ENCODE measurements around the gene DHPS.
"Not testable (repeated sequence)": the region's sequence is repeated elsewhere in the genome, so short reads cannot be mapped to it uniquely, and the experiment has no call there.

Gene DHPS

DNA sequence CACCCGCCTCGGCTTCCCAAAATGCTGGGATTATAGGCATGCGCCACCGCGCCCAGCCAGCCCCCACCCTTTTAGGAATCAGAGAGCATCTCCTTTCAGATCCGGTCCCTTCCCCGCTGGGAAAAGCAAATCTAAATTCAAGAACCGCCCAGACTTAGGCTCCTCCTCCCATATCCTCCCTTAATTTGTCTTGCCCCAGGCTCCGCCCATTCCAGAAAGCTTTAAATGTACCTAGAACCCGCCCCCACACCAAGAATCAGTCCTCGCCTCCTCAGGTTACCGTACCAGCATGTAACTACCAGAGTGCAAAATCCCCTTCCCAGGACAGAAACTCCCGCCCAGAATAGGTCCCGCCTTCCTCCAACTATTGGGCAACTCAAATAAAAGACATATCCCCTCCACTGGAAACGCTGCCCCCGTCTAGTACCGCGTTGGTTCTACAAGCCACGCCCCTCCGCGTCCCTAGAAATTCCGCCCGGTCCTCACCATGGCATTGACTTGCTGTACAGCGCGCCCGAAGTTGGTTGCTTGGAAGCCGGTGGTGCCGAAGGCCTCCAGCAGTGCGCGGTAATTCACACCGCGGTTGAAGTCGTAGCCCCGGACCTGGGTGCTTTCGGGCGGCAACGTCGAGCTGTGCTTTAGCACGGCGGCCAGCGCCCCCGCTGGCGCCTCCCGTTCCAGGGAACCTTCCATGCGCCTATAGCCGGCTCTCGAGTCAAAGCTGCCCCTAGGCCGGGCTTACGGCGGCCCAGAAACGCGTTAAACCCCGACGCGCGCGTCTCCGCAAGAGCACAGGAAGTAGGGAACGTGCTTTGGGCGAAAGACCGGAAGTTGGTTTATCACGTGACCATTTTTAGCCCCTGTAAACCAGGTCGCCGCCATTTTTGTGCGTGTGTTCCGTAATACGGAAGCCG is at the start of gene DHPS:
Gene DHPS, minus strand, starts transcription at position 807 of the 914 bp plus-strand sequence. Its CDS starts 114 bp downstream, at position 693.
- DNase-seq (ENCODE audit: low read depth): peak; percentile 94

DNA sequence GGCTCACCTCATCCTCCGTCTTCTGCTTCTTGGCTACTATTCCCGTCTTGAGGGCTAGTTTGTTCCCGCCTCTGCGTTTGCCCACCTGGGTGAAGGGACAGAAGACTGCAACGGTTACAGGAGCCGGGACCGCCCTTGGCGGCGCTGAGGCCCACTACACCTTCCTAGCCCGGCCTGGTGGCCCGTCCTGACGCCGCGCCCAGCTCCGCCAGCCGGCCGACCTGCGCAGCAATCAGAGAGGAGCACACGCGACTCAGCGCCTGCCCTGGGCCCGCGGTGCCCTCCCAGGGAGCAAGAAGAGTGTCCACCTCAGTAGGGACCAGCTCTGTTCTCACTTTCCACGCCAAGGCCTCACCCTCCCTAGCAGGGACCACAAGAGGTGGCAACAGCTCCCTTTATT is 49.7 kb upstream of the DHPS start:
- no peak for DNase-seq (ENCODE audit: low read depth)

- no peak for DNase-seq (ENCODE audit: low read depth)
These were observed 48.4 kb upstream of the DHPS start for GRCh38 chr19:12730064-12730463.

DNA sequence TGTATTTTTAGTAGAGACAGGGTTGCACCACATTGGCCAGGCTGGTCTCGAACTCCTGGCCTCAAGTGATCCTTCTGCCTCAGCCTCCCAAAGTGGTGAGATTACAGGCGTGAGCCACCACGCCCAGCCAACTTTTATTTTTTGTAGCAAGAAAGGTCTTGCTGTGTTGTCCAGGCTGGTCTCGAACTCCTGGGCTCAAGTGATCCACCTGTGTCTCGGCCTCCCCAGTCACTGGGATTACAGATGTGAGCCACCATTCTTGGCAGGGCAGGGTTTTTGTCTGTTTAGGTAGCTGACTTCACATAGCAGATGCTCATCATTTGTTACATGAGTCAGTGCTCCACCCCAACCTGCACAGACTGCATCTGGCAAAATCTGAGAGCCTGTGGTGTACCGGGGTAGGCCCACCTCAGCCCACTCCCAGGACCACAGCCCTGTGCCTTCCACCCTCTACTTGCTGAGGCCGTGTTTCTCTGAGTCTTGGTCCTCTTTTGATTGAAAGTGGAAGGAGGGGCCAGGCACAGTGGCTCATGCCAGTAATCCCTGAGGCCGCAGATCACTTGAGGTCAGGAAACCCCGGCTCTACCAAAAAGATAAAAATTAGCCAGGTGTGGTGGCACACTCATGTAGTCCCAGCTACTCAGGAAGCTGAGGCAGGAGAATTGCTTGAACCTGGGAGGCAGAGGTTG is 46.2 kb upstream of the DHPS start:
- no peak for DNase-seq (ENCODE audit: low read depth)

DNA sequence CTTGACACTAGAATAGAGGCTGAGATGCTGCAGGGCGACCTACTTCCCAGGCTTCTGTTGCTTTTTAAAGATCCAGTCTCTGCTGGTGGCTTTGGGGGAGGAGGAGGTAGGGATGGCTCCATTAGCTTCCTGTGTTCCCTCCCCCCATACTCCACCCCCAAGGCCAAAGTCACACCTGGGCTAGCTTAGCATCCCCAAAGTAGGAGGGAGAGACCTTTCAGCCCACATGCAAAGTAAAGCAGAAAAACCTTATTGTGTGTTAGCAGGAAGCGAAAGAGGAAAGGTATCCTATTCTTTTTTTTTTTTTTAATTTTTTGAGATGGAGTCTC is 45.3 kb upstream of the DHPS start:
- no peak for DNase-seq (ENCODE audit: low read depth)

DNA sequence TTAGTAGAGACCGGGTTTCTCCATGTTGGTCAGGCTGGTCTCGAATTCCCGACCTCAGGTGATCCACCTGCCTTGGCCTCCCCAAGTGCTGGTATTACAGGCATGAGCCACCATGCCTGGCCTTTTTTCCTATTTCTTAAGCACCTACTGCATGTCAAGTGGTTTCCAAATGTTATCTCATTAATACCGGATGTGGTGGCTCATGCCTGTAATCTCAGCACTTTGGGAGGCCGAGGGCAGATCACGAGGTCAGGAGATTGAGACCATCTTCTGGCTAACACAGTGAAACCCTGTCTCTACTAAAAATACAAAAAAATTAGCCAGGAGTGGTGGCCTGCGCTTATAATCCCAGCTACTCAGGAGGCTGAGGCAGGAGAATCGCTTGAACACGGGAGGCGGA is 43.9 kb upstream of the DHPS start:
- DNase-seq (ENCODE audit: low read depth): not testable (repeated sequence)

DNA sequence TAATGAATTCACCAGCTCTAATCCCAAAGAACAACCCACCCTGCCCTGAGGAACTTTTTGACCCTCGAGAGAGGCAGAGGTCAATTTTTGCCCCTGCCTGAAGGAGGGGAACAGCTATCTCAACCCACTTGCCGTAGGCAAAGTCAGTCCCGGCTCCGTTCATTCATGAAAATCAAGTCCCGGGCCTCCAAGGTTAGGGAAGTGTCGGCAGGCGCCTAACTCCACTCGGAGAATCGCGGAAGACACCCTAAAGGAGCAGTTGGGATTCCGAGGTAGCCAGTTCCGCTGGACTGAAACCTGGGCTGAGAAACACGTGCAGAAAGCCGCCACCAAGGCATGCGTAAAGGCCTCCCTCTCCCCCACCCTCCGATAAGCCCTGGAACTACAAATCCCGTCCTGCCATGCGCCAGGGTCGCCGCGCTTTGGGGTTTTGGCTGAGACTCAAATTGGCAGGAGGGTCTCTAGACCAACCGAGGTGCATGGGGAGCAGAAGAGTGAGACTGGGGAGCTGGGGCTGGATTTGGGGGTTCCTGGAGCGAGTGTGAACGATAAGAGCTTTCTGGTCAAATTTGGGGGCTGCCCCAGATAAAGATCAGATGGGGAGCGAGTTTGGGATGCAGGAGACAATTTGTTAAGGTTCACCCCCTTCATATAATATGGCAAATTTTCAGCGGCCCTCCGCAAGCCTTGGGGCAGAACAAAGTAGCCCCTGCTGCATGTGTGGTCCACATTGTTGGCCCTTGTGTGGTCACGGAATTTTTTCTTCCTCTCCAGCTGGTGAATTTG is 42.2 kb upstream of the DHPS start, which contains the start of gene TNPO2:
Gene TNPO2, minus strand, starts transcription at position 292 of the 786 bp plus-strand sequence. CDS start 2,955 bp downstream, outside the sequence.
- DNase-seq (ENCODE audit: low read depth): no peak

GRCh38 chr19:12723381-12723640 is 41.6 kb upstream of the DHPS start:
- DNase-seq (ENCODE audit: low read depth): no peak

DNA sequence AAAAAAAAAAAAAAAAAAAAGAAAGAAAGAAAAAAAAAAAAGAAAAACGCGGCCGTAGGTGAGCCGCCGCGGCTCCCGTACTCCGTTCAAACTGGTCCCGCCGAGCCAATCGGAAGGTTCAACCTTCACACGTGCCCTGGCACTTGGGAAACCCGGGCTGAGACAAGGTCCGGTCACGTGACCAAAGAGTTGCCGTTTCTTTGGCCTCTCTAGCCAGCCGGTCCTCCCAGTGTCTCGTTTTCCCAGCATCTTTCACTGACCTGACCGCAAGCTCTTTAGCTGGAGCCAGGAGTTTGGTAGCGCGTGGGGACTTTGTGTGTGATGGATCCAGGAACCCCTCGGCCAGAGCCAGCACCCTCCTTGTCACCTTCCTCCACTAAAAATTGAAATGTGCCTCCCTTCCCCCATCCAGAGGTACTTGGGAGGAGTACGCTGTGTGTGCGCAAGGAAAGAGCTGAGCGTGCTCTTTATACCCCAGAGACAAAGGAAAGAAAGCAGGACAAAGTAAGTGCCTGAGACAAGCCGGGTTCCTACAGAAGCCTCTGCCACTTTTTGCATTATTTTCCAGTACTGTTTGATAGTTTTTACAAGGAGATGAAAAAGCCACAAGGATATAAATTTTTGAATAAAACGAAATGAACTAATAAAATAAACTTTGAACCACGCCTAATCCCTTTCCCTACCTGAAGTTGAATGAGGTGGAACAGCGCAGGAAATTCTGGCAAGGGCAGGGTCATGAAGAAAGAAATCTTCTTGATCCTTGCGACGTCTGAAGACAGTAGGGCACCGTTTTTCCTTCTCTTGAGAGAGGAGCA is 41.1 kb upstream of the DHPS start:
- DNase-seq (ENCODE audit: low read depth): peak; percentile 99

DNA sequence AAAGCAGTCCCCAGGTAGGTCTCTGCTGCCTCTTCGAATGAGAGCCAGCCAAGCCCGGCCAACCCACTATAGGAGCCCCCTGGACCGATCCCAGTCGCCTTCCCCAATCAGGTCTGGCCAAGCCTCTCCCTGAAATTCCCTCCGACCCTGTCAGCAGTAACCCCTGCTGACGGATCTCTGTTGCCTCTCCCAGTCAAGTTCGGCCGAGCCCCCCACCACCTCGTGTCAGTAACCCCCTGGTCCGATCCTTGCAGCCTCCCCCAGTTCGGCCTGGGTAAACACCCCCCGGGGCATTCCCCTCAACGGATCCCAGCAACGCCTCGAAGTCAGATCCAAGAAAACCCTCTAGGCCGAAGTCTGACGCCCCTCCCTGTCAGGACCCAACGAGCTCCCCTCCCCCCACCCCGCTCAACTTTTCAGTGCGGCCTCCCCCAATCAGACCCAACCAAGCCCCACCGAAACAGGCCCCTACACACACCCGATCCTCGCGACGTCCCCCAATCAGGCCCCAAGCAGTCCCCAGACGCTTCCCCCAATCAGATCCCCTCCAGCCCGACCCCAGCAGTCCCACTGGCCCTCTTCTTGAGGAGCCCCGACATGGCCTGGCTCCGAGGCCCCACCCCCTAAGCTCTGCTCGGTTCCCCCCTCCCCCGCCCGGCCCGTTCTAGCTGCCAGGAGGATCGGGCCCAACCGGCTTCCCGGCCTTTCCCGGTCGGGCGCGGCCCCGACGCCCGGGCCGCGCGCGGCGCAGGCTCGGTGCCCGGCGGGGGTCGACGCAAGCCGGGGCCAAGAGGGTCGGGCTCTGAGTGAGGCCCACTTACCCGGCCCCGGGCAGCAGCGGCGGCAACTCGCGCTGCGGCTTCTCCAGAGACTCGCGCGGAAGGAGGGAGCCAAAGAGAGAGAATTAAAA is 40.2 kb upstream of the DHPS start:
- DNase-seq (ENCODE audit: low read depth): no peak

DNA sequence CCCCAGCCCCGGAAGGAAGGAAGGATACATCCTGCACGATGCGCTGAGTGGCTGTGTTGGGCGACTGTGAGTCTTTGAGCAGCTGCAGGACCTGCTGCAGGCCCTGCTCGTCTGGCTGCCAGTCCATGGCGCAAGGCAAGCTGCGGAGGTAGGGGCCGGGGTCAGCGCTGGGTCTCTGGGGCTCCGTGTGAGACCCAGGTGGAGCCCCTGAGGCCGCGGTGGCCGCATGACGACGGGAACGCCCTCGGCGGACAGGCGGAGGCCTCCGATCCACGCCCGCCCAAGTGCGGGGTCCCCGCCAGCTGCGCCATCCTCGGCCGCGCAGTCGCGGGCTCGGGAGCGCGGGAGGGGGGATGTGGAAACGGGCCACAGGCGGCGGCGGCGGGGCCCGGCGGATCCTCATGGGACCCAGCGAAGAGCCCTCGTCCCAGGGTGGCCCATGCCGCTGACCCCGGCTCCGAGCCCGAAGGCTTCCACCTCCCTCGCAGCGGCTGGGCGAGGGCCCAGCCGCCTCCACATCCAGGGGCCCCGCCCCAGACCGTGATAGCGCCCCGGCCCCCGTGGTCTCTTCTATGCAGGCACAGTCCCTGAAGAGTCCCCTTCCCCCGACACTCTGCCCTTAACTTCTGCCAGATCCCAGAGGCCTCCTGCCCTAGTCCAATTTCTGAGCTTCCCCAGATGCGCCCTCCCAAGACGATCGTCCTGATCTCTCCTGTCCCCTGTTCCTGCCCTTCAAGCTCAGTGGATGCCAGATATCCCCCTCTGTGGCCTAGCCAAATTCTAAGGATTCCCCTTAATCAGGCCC is 39.4 kb upstream of the DHPS start:
- DNase-seq (ENCODE audit: low read depth): no peak

DNA sequence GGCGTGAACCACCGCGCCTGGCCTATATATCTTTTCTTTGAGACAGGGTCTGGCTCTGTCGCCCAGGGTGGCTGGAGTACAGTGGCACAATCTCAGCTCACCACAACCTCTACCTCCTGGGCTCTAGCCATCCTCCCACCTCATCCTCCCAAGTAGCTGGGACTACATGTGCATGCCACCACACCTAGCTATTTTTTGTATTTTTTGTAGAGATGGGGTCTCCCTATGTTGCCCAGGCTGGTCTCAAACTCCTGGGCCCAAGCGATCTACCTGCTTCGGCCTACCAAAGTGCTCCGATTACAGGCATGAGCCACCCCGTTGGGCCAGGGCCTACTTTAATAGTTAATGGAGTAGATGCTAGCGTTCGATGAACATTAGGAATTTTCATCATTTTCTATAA is 38.6 kb upstream of the DHPS start:
- no peak for DNase-seq (ENCODE audit: low read depth)

DNA sequence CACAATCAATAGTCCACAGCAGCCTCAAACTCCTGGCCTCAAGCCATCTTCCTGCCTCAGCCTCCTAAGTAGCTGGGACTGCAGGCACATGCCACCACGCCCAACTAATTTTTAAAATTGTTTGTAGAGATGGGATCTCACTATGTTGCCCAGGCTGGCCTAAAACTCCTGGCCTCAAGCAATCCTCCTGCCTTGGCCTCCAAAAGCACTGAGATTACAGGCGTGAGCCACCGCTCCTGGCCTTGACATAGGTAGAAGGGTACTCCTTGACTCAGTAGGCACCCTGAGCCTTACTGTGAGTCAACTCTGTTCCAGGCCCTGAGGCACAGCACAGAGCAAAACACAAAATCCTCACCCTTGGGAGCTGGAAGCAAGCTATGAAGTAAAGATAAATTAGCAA is 34.2 kb upstream of the DHPS start:
- no peak for DNase-seq (ENCODE audit: low read depth)

DNA sequence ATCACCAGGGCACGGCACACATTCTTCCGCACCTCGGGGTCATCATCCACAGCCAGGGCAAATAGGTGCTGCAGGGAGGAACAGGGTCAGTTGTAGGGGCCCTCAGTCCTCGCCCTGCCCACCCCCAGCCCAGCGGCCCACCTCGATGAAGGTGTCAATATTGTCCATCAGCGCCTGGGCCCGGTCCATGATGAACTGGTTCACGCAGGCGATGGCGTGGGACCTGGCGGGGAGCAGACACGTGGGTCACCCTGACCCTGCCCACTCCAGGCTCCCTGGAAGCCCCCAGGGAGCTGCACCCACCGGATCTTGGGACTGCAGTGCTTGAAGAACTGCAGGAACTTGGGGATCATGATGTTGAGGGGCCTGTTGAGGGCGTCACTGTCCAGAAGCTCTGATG is 33.4 kb upstream of the DHPS start:
- DNase-seq (ENCODE audit: low read depth): no peak

DNA sequence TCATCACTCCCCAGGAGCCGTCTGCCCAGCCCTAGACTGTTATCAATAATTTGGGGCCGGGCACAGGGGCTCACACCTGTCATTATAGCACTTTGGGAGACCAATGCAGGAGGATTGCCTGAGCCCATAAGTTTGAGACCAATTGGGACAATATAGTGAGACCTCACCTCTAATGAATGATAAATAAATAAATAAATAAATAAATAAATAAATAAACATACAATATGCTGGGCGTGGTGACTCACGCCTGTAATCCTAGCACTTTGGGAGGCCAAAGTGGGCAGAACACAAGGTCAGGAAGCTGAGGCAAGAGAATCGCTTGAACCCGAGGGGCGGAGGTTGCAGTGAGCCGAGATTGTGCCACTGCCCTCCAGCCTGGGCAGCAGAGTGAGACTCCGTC is 31.6 kb upstream of the DHPS start:
- not testable (repeated sequence) for DNase-seq (ENCODE audit: low read depth)

DNA sequence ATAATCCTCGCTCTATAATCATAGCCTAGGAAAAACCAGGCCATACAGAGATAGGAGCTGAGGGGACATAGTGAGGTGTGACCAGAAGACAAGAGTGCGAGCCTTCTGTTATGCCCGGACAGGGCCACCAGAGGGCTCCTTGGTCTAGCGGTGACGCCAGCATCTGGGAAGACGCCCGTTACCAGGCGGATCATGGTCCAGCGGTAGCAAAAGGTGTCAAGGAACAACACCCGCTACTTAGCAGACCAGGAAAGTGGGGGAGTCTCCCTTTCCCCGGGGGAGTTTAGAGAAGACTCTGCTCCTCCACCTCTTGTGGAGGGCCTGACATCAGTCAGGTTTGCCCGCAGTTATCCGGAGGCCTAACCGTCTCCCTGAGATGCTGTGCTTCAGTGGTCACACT is 30.4 kb upstream of the DHPS start:
- DNase-seq (ENCODE audit: low read depth): not testable (repeated sequence)

DNA sequence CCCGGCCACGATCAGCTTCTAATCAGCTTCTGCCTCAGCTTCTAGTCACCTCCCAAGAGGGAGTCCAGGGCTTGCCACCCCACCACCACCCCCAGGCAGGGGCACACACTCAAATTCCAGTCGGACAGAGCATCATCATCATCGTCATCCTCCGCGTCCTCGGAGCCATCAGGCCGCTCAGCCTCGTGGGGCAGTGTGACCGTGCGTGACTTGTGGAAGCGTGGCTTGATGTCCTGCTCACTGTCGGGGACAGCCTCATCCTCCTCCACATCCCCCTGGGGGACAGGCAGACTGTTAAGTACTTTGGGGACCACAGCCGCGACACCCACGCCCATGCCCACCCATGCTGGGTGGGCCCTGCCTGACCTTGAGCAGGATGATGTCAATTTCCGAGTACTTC is 29.5 kb upstream of the DHPS start:
- no peak for DNase-seq (ENCODE audit: low read depth)

DNA sequence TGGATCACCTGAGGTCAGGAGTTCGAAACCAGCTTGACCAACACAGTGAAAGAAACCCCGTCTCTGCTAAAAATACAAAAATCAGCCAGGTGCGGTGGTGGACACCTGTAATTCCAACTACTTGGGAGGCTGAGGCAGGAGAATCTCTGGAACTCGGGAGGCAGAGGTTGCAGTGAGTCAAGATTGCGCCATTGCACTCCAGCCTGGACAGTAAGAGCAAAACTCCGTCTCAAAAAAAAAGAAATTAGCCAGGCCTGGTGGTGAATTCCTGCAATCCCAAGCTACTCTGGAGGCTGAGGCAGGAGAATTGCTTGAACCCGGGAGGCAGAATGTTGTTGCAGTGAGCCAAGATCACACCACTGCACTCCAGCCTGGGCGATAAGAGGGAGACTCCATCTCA is 27.0 kb upstream of the DHPS start:
- no peak for DNase-seq (ENCODE audit: low read depth)

DNA sequence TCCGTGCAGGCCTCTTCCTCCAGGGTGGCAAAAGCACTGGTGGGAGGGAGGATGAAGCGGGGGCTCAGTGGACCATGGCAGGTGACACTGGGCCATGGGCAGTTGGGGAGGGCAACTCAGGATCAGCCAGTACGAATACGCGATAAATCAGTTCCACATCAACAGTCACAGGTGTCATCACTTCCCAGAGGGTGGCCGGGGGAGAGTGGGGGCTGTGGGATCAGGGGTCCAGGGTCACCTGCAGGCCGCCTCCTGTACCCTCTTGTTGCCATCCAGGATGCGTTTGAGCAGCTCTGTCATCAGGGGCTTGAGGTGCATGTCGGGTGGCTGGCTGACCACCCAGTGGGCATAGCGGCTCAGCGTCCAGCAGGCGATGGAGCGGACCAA is 24.6 kb upstream of the DHPS start:
- DNase-seq (ENCODE audit: low read depth): no peak

Data from HS-27A (cell line).